SK-N-DZ (cell line): ENCODE measurements around the gene PRRC2B.
A peak's percentile ranks its signal among the peaks of the same experiment; 100 is the strongest.

Experiments
- DNase-seq: peaks from one replicate; pipeline ENCODE4 v3.0.0-alpha.2; 2015; ENCODE audit warnings: low spot score

PRRC2B gene

GRCh38 chr9:131516100-131516499 is 122.2 kb downstream of the PRRC2B start:
- DNase-seq = no peak

GRCh38 chr9:131516930-131517329 is 123.0 kb downstream of the PRRC2B start:
- no peak for DNase-seq

GRCh38 chr9:131517761-131518190 is 123.9 kb downstream of the PRRC2B start:
- DNase-seq = no peak

- no peak for DNase-seq
These were observed 124.7 kb downstream of the PRRC2B start for GRCh38 chr9:131518553-131518952.

- no peak for DNase-seq
These were observed 126.6 kb downstream of the PRRC2B start for GRCh38 chr9:131520503-131520902.

GRCh38 chr9:131521203-131521602 is 127.3 kb downstream of the PRRC2B start:
- no peak for DNase-seq

- DNase-seq = no peak
These were observed 127.9 kb downstream of the PRRC2B start for GRCh38 chr9:131521822-131522221.

- no peak for DNase-seq
These were observed 128.6 kb downstream of the PRRC2B start for GRCh38 chr9:131522257-131523085.

- DNase-seq = no peak
These were observed 129.2 kb downstream of the PRRC2B start for GRCh38 chr9:131523086-131523388.

- no peak for DNase-seq
These were observed 129.9 kb downstream of the PRRC2B start for GRCh38 chr9:131523451-131524435.

GRCh38 chr9:131524665-131525315 is 130.9 kb downstream of the PRRC2B start:
- DNase-seq = no peak

GRCh38 chr9:131525643-131526565 is 132.0 kb downstream of the PRRC2B start:
- no peak for DNase-seq

GRCh38 chr9:131528186-131528585 is 134.3 kb downstream of the PRRC2B start:
- DNase-seq = no peak

- no peak for DNase-seq
These were observed 135.1 kb downstream of the PRRC2B start for GRCh38 chr9:131528886-131529505.

GRCh38 chr9:131529597-131530545 is 136.0 kb downstream of the PRRC2B start:
- no peak for DNase-seq

- DNase-seq = peak; percentile 44
These were observed 136.6 kb downstream of the PRRC2B start for GRCh38 chr9:131530546-131530919.

GRCh38 chr9:131530920-131531832 is 137.3 kb downstream of the PRRC2B start, which contains the start of gene UCK1:
TSS of gene UCK1 (minus strand) at chr9:131531263. CDS start at chr9:131531174, 89 bp downstream.
- DNase-seq = peak; percentile 87

GRCh38 chr9:131534721-131535237 is 140.9 kb downstream of the PRRC2B start:
- no peak for DNase-seq
